SK-N-SH (cell line): ENCODE data around the gene MEGF10. TPM values are rescaled to one million over a fixed set of nuclear protein-coding genes. Genes with fewer than 3 reads are reported as not detected.

Source experiments
- CTCF ChIA-PET: fragments of 300-600, 350-600 bp; formaldehyde crosslinking; extraction: SDS; loops from one replicate; lab custom pipeline; 2021; lab: Yijun Ruan, JAX
- POLR2A ChIA-PET: fragments of 350-600 bp; sonication (Branson Sonifier 250); formaldehyde crosslinking; extraction: SDS; loops from one replicate; lab custom pipeline; 2020; ENCODE audit warnings: antibody characterized with exemption, inconsistent platforms; lab: Yijun Ruan, JAX
- DNase-seq: peaks from one replicate; pipeline ENCODE4 v3.0.0; 2012
- H2AFZ ChIP-seq: fragments of 200-600 bp; sonication (generic); 2 replicates; pipeline ENCODE4 v1.8.1; 2016; ENCODE audit warnings: antibody characterized with exemption, mild to moderate bottlenecking, low read depth
- H3F3A ChIP-seq: fragments of 200-600 bp; sonication (generic); replicated peaks from 2 replicates; pipeline ENCODE3; 2016; ENCODE audit warnings: antibody characterized with exemption, mild to moderate bottlenecking; ENCODE audit not compliant: insufficient read depth
- H3K27ac ChIP-seq, 2 experiments: fragments of 200-500 bp in 1 of 2; fragments of 200-600 bp in 1 of 2; sonication (Bioruptor generic) in 1 of 2; sonication (generic), shearing (Covaris generic) in 1 of 2; 2 replicates each; pipeline versions ENCODE4 v1.5.1 to v1.6.1; 2014 to 2016; ENCODE audit warnings: low read depth in 2 of 2, inconsistent platforms in 1 of 2, low read length in 1 of 2, mild to moderate bottlenecking in 1 of 2, mixed read lengths in 1 of 2
- H3K27me3 ChIP-seq: fragments of 200-600 bp; sonication (generic), shearing (Covaris generic); 2 replicates; pipeline ENCODE4 v1.6.1; 2016; ENCODE audit warnings: mixed run types; ENCODE audit not compliant: insufficient read depth
- H3K36me3 ChIP-seq, 2 experiments: fragments of 200-500 bp in 1 of 2; fragments of 200-600 bp in 1 of 2; sonication (Bioruptor generic) in 1 of 2; sonication (generic) in 1 of 2; replicated peaks in 1 of 2; 2 replicates each; pipeline versions ENCODE3 to v1.5.1; 2014 to 2016; ENCODE audit warnings: low read length in 1 of 2, mild to moderate bottlenecking in 1 of 2; ENCODE audit not compliant: insufficient read depth in 2 of 2, control insufficient read depth in 1 of 2
- H3K4me1 ChIP-seq, 2 experiments: fragments of 200-500 bp in 1 of 2; fragments of 200-600 bp in 1 of 2; sonication (Bioruptor generic) in 1 of 2; sonication (generic), shearing (Covaris generic) in 1 of 2; 2 replicates each; pipeline versions ENCODE4 v1.5.1 to v1.6.1; 2014 to 2016; ENCODE audit warnings: low read depth in 1 of 2, low read length in 1 of 2, mixed run types in 1 of 2; ENCODE audit not compliant: insufficient read depth in 2 of 2, control insufficient read depth in 1 of 2
- H3K4me2 ChIP-seq: fragments of 200-600 bp; sonication (generic), shearing (Covaris generic); 2 replicates; pipeline ENCODE4 v1.6.1; 2017; ENCODE audit warnings: mixed run types
- H3K4me3 ChIP-seq, 2 experiments: fragments of 200-500 bp in 1 of 2; fragments of 200-600 bp in 1 of 2; sonication (Bioruptor generic) in 1 of 2; sonication (generic), shearing (Covaris generic) in 1 of 2; 2 replicates each; pipeline versions ENCODE4 v1.5.1 to v1.8.1; 2014 to 2016; ENCODE audit warnings: low read depth in 2 of 2, inconsistent platforms in 1 of 2, low read length in 1 of 2, mild to moderate bottlenecking in 1 of 2, mixed read lengths in 1 of 2, moderate library complexity in 1 of 2
- H3K79me2 ChIP-seq: fragments of 200-600 bp; sonication (generic); 2 replicates; pipeline ENCODE4 v1.8.1; 2017; ENCODE audit warnings: mild to moderate bottlenecking; ENCODE audit not compliant: insufficient read depth
- H3K9ac ChIP-seq: fragments of 200-600 bp; sonication (generic); 2 replicates; pipeline ENCODE4 v1.6.1; 2017; ENCODE audit warnings: mixed run types
- H3K9me2 ChIP-seq: fragments of 200-600 bp; sonication (generic); 2 replicates; pipeline ENCODE4 v1.6.1; 2017; ENCODE audit warnings: mixed run types
- H3K9me3 ChIP-seq: fragments of 200-600 bp; sonication (generic); 2 replicates; pipeline ENCODE4 v1.6.1; 2017; ENCODE audit warnings: mixed run types, mild to moderate bottlenecking, moderate library complexity
- H4K20me1 ChIP-seq: fragments of 200-600 bp; sonication (generic); 2 replicates; pipeline ENCODE4 v1.6.1; 2017; ENCODE audit warnings: mild to moderate bottlenecking, mixed run types; ENCODE audit not compliant: insufficient read depth
- CHD2 ChIP-seq: fragments of 150-350 bp; IDR thresholded peaks from 2 replicates; pipeline ENCODE4 v1.6.1; 2018; ENCODE audit warnings: low read length; ENCODE audit not compliant: partially characterized antibody
- CTCF ChIP-seq: fragments of 200-600 bp; sonication (generic); IDR thresholded peaks from 2 replicates; pipeline ENCODE4 v1.6.1; 2017; ENCODE audit warnings: antibody characterized with exemption, mild to moderate bottlenecking, moderate library complexity
- ELF1 ChIP-seq: IDR thresholded peaks from 2 replicates; pipeline ENCODE4 v1.4.0; 2012
- EZH2phosphoT487 ChIP-seq: fragments of 200-600 bp; sonication (generic); IDR thresholded peaks from 2 replicates; pipeline ENCODE4 v1.6.1; 2017; ENCODE audit warnings: low read depth, mixed run types, mild to moderate bottlenecking, antibody characterized with exemption, moderate library complexity, borderline replicate concordance
- FOXM1 ChIP-seq: IDR thresholded peaks from 2 replicates; pipeline ENCODE4 v1.4.0; 2012; ENCODE audit warnings: low read depth, mild to moderate bottlenecking
- GATA2 ChIP-seq: sonication (generic); formaldehyde crosslinking; IDR thresholded peaks from 2 replicates; pipeline ENCODE4 v1.5.0; 2020; ENCODE audit warnings: mild to moderate bottlenecking, missing genetic modification reagents
- MXI1 ChIP-seq: IDR thresholded peaks from 2 replicates; pipeline ENCODE4 v1.6.1; 2012; ENCODE audit warnings: mild to moderate bottlenecking, low read depth, low read length, improper control_type of control experiment
- NFIC ChIP-seq: IDR thresholded peaks from 2 replicates; pipeline ENCODE4 v1.4.0; 2012; ENCODE audit warnings: borderline replicate concordance
- RCOR1 ChIP-seq: fragments of 150-350 bp; IDR thresholded peaks from 2 replicates; pipeline ENCODE4 v1.6.1; 2017; ENCODE audit warnings: antibody characterized with exemption, low read length
- RXRA ChIP-seq: IDR thresholded peaks from 2 replicates; pipeline ENCODE4 v1.4.0; 2012; ENCODE audit warnings: low read depth, mild to moderate bottlenecking, borderline replicate concordance
- SIN3A ChIP-seq: IDR thresholded peaks from 2 replicates; pipeline ENCODE4 v1.6.1; 2012; ENCODE audit warnings: low read depth, mild to moderate bottlenecking, low read length, moderate library complexity, borderline replicate concordance
- SMC3 ChIP-seq: IDR thresholded peaks from 2 replicates; pipeline ENCODE4 v1.6.1; 2012; ENCODE audit warnings: low read depth, low read length, improper control_type of control experiment
- TAF1 ChIP-seq: IDR thresholded peaks from 2 replicates; pipeline ENCODE4 v1.6.1; 2012; ENCODE audit warnings: low read depth, mild to moderate bottlenecking, low read length, moderate library complexity, borderline replicate concordance
- TCF12 ChIP-seq: IDR thresholded peaks from 2 replicates; pipeline ENCODE4 v1.4.0; 2012
- YY1 ChIP-seq: IDR thresholded peaks from 2 replicates; pipeline ENCODE4 v1.4.0; 2012; ENCODE audit warnings: low read depth, mild to moderate bottlenecking
- whole genome bisulfite sequencing: methylation state at CpG from one replicate; pipeline ENCODE4 v1.1.6; 2017; ENCODE audit warnings: low lambda C conversion rate; 5-methylcytosine and 5-hydroxymethylcytosine counted together
- polyA plus RNA-seq, 3 experiments: library from polyadenylated mRNA; depleted of rRNA; stranded (reverse); fragments of >200 nt; gene quantifications; 2 replicates each; pipeline ENCODE4 v1.2.3, GENCODE V29; 2012
- TF ChIP-seq, protein P1 (sequence below): IDR thresholded peaks from 2 replicates; pipeline ENCODE4 v1.4.0; 2012; ENCODE audit warnings: low read depth, borderline replicate concordance
- TF ChIP-seq, protein P2 (sequence below): IDR thresholded peaks from 2 replicates; pipeline ENCODE4 v1.4.0; 2012; ENCODE audit warnings: low read depth, borderline replicate concordance
- TF ChIP-seq, protein P3 (sequence below): IDR thresholded peaks from 2 replicates; pipeline ENCODE4 v1.6.1; 2012; ENCODE audit warnings: mild to moderate bottlenecking, low read depth, low read length, moderate library complexity
- TF ChIP-seq, protein P4 (sequence below): IDR thresholded peaks from 2 replicates; pipeline ENCODE4 v1.4.0; 2012; ENCODE audit warnings: low read depth
- TF ChIP-seq, protein P5 (sequence below): fragments of 150-350 bp; IDR thresholded peaks from 2 replicates; pipeline ENCODE4 v1.6.1; 2016; ENCODE audit warnings: mild to moderate bottlenecking, low read depth, low read length
- TF ChIP-seq, protein P6 (sequence below): IDR thresholded peaks from 2 replicates; pipeline ENCODE4; 2012

MEGF10 gene
- polyA plus RNA-seq, 1 of the 3 experiments (the other 2 are of a cell fraction): 1.1 TPM

- TF ChIP-seq, protein P1, sequence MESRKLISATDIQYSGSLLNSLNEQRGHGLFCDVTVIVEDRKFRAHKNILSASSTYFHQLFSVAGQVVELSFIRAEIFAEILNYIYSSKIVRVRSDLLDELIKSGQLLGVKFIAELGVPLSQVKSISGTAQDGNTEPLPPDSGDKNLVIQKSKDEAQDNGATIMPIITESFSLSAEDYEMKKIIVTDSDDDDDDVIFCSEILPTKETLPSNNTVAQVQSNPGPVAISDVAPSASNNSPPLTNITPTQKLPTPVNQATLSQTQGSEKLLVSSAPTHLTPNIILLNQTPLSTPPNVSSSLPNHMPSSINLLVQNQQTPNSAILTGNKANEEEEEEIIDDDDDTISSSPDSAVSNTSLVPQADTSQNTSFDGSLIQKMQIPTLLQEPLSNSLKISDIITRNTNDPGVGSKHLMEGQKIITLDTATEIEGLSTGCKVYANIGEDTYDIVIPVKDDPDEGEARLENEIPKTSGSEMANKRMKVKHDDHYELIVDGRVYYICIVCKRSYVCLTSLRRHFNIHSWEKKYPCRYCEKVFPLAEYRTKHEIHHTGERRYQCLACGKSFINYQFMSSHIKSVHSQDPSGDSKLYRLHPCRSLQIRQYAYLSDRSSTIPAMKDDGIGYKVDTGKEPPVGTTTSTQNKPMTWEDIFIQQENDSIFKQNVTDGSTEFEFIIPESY: no peak
- TF ChIP-seq, protein P2, sequence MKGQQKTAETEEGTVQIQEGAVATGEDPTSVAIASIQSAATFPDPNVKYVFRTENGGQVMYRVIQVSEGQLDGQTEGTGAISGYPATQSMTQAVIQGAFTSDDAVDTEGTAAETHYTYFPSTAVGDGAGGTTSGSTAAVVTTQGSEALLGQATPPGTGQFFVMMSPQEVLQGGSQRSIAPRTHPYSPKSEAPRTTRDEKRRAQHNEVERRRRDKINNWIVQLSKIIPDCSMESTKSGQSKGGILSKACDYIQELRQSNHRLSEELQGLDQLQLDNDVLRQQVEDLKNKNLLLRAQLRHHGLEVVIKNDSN: no peak
- TF ChIP-seq, all 33 proteins: peak for 0
Observed at GRCh38 chr5:127243011-127243410, 47.6 kb upstream of the MEGF10 start (continued).

DNA sequence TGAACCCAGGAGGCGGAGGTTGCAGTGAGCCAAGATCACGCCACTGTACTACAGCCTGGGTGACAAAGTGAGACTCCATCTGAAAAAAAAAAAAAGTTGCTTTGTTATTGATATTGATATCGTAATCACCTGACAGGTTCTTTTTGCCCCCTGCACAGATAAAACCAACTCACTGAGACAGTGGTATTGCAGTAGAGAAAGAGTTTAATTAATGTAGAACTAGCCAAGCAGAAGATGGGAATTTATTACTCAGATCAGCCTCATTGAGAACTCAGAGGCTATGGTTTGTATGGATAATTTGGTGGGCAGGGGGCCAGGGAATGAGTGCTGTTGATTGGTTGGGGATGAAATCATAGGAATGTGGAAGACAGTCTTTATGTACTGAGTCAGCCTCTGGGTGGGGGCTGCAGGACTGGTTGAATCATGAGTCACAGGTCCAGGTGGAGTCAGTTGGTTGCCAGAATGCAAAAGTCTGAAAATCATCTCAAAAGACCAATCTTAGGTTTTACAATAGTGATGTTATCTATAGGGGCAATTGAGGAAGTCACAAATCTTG, 35.8 kb upstream of the MEGF10 start:
- Histone ChIP-seq H3K27ac (no peak overlapping the region), H3K9me2 (no peaks in the 10 kb centered on the region), H3K4me1 (no peaks in the 10 kb centered on the region), H3K36me3 (no peaks in the 10 kb centered on the region), H3K4me2 (no peak overlapping the region), H4K20me1 (no peaks in the 10 kb centered on the region), H3K27me3 (no peaks in the 10 kb centered on the region), H3K9me3 (peaks cover 11% of the 10 kb centered on the region; the same call in 1 of the 2 replicates), H3K9ac (no peak overlapping the region), H3K79me2 (no peaks in the 10 kb centered on the region), H3K4me3 (no peak overlapping the region), H3F3A (no peaks in the 10 kb centered on the region), H2AFZ (no peak overlapping the region)
- WGBS: 64% methylated on average over 3 of the region's 3 CpGs
- no peak for DNase-seq
- ChIA-PET POLR2A (no interaction called here), CTCF (interaction anchor here (0.7 to 1.3 kb wide), 2 partner anchors 59 to 229 kb away, joined by 3 read pairs; no protein-coding TSS in a partner anchor)
- no peak for TF ChIP-seq NFIC
- TF ChIP-seq FOXM1: no peak
- TF ChIP-seq ELF1: no peak
- TF ChIP-seq, protein P3, sequence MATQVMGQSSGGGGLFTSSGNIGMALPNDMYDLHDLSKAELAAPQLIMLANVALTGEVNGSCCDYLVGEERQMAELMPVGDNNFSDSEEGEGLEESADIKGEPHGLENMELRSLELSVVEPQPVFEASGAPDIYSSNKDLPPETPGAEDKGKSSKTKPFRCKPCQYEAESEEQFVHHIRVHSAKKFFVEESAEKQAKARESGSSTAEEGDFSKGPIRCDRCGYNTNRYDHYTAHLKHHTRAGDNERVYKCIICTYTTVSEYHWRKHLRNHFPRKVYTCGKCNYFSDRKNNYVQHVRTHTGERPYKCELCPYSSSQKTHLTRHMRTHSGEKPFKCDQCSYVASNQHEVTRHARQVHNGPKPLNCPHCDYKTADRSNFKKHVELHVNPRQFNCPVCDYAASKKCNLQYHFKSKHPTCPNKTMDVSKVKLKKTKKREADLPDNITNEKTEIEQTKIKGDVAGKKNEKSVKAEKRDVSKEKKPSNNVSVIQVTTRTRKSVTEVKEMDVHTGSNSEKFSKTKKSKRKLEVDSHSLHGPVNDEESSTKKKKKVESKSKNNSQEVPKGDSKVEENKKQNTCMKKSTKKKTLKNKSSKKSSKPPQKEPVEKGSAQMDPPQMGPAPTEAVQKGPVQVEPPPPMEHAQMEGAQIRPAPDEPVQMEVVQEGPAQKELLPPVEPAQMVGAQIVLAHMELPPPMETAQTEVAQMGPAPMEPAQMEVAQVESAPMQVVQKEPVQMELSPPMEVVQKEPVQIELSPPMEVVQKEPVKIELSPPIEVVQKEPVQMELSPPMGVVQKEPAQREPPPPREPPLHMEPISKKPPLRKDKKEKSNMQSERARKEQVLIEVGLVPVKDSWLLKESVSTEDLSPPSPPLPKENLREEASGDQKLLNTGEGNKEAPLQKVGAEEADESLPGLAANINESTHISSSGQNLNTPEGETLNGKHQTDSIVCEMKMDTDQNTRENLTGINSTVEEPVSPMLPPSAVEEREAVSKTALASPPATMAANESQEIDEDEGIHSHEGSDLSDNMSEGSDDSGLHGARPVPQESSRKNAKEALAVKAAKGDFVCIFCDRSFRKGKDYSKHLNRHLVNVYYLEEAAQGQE: no peak
- TF ChIP-seq CHD2: no peak
- TF ChIP-seq YY1: no peak
- no peak for TF ChIP-seq GATA2 (CRISPR knock-in tag)
- no peak for TF ChIP-seq TAF1
- no peak for TF ChIP-seq TCF12
- TF ChIP-seq, protein P4, sequence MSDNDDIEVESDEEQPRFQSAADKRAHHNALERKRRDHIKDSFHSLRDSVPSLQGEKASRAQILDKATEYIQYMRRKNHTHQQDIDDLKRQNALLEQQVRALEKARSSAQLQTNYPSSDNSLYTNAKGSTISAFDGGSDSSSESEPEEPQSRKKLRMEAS: no peak
- TF ChIP-seq SIN3A: no peak
- no peak for TF ChIP-seq MXI1
- TF ChIP-seq CTCF: no peak
- TF ChIP-seq, protein P5, sequence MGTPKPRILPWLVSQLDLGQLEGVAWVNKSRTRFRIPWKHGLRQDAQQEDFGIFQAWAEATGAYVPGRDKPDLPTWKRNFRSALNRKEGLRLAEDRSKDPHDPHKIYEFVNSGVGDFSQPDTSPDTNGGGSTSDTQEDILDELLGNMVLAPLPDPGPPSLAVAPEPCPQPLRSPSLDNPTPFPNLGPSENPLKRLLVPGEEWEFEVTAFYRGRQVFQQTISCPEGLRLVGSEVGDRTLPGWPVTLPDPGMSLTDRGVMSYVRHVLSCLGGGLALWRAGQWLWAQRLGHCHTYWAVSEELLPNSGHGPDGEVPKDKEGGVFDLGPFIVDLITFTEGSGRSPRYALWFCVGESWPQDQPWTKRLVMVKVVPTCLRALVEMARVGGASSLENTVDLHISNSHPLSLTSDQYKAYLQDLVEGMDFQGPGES: no peak
- no peak for TF ChIP-seq RCOR1
- TF ChIP-seq RXRA: no peak
- TF ChIP-seq, protein P6, sequence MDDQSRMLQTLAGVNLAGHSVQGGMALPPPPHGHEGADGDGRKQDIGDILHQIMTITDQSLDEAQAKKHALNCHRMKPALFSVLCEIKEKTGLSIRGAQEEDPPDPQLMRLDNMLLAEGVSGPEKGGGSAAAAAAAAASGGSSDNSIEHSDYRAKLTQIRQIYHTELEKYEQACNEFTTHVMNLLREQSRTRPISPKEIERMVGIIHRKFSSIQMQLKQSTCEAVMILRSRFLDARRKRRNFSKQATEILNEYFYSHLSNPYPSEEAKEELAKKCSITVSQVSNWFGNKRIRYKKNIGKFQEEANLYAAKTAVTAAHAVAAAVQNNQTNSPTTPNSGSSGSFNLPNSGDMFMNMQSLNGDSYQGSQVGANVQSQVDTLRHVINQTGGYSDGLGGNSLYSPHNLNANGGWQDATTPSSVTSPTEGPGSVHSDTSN: no peak
- no peak for TF ChIP-seq EZH2phosphoT487
- no peak for TF ChIP-seq SMC3
